Nephron (organoid): ENCODE data around the gene KIF22.
A peak's percentile ranks its signal among the peaks of the same experiment; 100 is the strongest.
"Not testable (repeated sequence)": the region's sequence is repeated elsewhere in the genome, so short reads cannot be mapped to it uniquely, and the experiment has no call there.

Source experiments
- H3K27ac Mint-ChIP-seq, 3 experiments: 2 replicates each; pipeline ENCODE4 v1.8.0; 2020; ENCODE audit warnings: mixed read lengths in 3 of 3, mild to moderate bottlenecking in 2 of 3, moderate library complexity in 1 of 3
- H3K27me3 Mint-ChIP-seq: 2 replicates; pipeline ENCODE4 v1.8.0; 2021; ENCODE audit warnings: low read depth, mild to moderate bottlenecking, moderate library complexity, mixed read lengths
- H3K36me3 Mint-ChIP-seq: 2 replicates; pipeline ENCODE4 v1.8.0; 2020; ENCODE audit warnings: low read depth, mixed read lengths
- H3K4me1 Mint-ChIP-seq: 2 replicates; pipeline ENCODE4 v1.8.0; 2020; ENCODE audit warnings: mixed read lengths
- H3K4me3 Mint-ChIP-seq, 3 experiments: 2 replicates each; pipeline ENCODE4 v1.8.0; 2020; ENCODE audit warnings: mild to moderate bottlenecking in 3 of 3, mixed read lengths in 3 of 3, moderate library complexity in 2 of 3
- H3K9me3 Mint-ChIP-seq: 2 replicates; pipeline ENCODE4 v1.8.0; 2020; ENCODE audit warnings: mixed read lengths
- CTCF ChIP-seq, 3 experiments: fragments of 200-600 bp; sonication (generic); IDR thresholded peaks; one replicate each; pipeline ENCODE4 v1.5.0; 2021; ENCODE audit warnings: antibody characterized with exemption in 3 of 3; ENCODE audit not compliant: unreplicated experiment in 3 of 3

The KIF22 gene

GRCh38 chr16:29784901-29785500, 5.5 kb upstream of the KIF22 start:
- H3K36me3 Mint-ChIP-seq, result no peaks in the 10 kb centered on the region
- H3K27me3 Mint-ChIP-seq, result peaks cover 6% of the 10 kb centered on the region
- peak overlapping the region; percentile 71 to 82 (median 75) for H3K4me3 Mint-ChIP-seq
- TF ChIP-seq CTCF (IDR thresholded peaks at IDR 0.05; ENCODE audit: unreplicated experiment in 3 of 3), result peak; percentile 74 to 82 (median 79)
- peak overlapping the region; percentile 53 to 87 (median 70) for H3K27ac Mint-ChIP-seq
- H3K9me3 Mint-ChIP-seq, result no peaks in the 10 kb centered on the region
- H3K4me1 Mint-ChIP-seq, result peaks cover 8% of the 10 kb centered on the region

- not testable (repeated sequence) for H3K27me3 Mint-ChIP-seq, H3K4me3 Mint-ChIP-seq, H3K36me3 Mint-ChIP-seq, H3K9me3 Mint-ChIP-seq, H3K27ac Mint-ChIP-seq
- peaks cover 30% of the 10 kb centered on the region for H3K4me1 Mint-ChIP-seq
Measured at GRCh38 chr16:29787155-29787554, 3.4 kb upstream of the KIF22 start.

- H3K9me3 Mint-ChIP-seq, result no peaks in the 10 kb centered on the region
- peak overlapping the region; percentile 99 to 100 (median 99) for H3K27ac Mint-ChIP-seq
- peak overlapping the region; percentile 97 to 99 (median 98) for H3K4me3 Mint-ChIP-seq
- H3K27me3 Mint-ChIP-seq, result peaks cover 4% of the 10 kb centered on the region
- H3K4me1 Mint-ChIP-seq, result peaks cover 38% of the 10 kb centered on the region
- H3K36me3 Mint-ChIP-seq, result peaks cover 10% of the 10 kb centered on the region
- TF ChIP-seq CTCF (IDR thresholded peaks at IDR 0.05; ENCODE audit: unreplicated experiment in 3 of 3), result no peak
Measured at GRCh38 chr16:29789775-29790182, 772 bp upstream of the KIF22 start.

GRCh38 chr16:29790949-29791844, 646 bp downstream of the KIF22 start:
- H3K27me3 Mint-ChIP-seq, result no peaks in the 10 kb centered on the region
- H3K4me3 Mint-ChIP-seq, result peak overlapping the region; percentile 97 to 99 (median 98)
- H3K9me3 Mint-ChIP-seq, result no peaks in the 10 kb centered on the region
- peaks cover 13% of the 10 kb centered on the region for H3K36me3 Mint-ChIP-seq
- peaks cover 32% of the 10 kb centered on the region for H3K4me1 Mint-ChIP-seq
- peak overlapping the region; percentile 99 to 100 (median 99) for H3K27ac Mint-ChIP-seq
- no peak for TF ChIP-seq CTCF (IDR thresholded peaks at IDR 0.05; ENCODE audit: unreplicated experiment in 3 of 3)

GRCh38 chr16:29791845-29792807, 1.6 kb downstream of the KIF22 start:
- H3K27me3 Mint-ChIP-seq, result no peaks in the 10 kb centered on the region
- no peaks in the 10 kb centered on the region for H3K9me3 Mint-ChIP-seq
- no peak for TF ChIP-seq CTCF (IDR thresholded peaks at IDR 0.05; ENCODE audit: unreplicated experiment in 3 of 3)
- H3K27ac Mint-ChIP-seq, result peak overlapping the region; percentile 99 to 100 (median 99)
- peaks cover 32% of the 10 kb centered on the region for H3K4me1 Mint-ChIP-seq
- H3K4me3 Mint-ChIP-seq, result peak overlapping the region; percentile 97 to 99 (median 98)
- H3K36me3 Mint-ChIP-seq, result peaks cover 19% of the 10 kb centered on the region

- peaks cover 29% of the 10 kb centered on the region for H3K36me3 Mint-ChIP-seq
- H3K4me3 Mint-ChIP-seq, H3K27me3 Mint-ChIP-seq, H3K9me3 Mint-ChIP-seq: not testable (repeated sequence)
- peaks cover 32% of the 10 kb centered on the region for H3K4me1 Mint-ChIP-seq
- peak overlapping the region in 1 of 3 experiments; percentile 2 for H3K27ac Mint-ChIP-seq
Measured at GRCh38 chr16:29793153-29793552, 2.6 kb downstream of the KIF22 start.
